Upper lobe of right lung (tissue), 1 donor: ENCODE results near the gene GGT6. TPM values are rescaled to one million over a fixed set of nuclear protein-coding genes. Genes with fewer than 3 reads are reported as not detected.

Source experiments
- ATAC-seq: fragments of 200-7000 bp; cut with Tn5 transposase; one replicate; pipeline ENCODE4 v1.9.1; 2020; ENCODE audit warnings: mild to moderate bottlenecking, moderate library complexity
- DNase-seq: peaks from one replicate; pipeline ENCODE4 v3.0.0-alpha.2; 2020
- H3K27ac ChIP-seq: fragments of 200-600 bp; one replicate; pipeline ENCODE4 v1.8.0; 2022
- H3K27me3 ChIP-seq: fragments of 200-600 bp; one replicate; pipeline ENCODE4 v1.8.0; 2022; ENCODE audit warnings: mild to moderate bottlenecking
- H3K36me3 ChIP-seq: fragments of 200-600 bp; one replicate; pipeline ENCODE4 v1.8.0; 2022
- H3K4me1 ChIP-seq: fragments of 200-600 bp; one replicate; pipeline ENCODE4 v1.8.0; 2022
- H3K4me3 ChIP-seq: fragments of 200-600 bp; one replicate; pipeline ENCODE4 v1.8.0; 2022; ENCODE audit warnings: mild to moderate bottlenecking
- H3K9me3 ChIP-seq: fragments of 200-600 bp; one replicate; pipeline ENCODE4 v1.8.0; 2022
- CTCF ChIP-seq: fragments of 200-600 bp; IDR thresholded peaks from one replicate; pipeline ENCODE4 v1.8.0; 2022; ENCODE audit warnings: antibody characterized with exemption
- intact Hi-C: fragments of 100-400 bp; cut with DNase I; formaldehyde crosslinking; loops from one replicate; pipeline ENCODE4 v1.11.0; 2022
- total RNA-seq: library from RNA; stranded (reverse); fragmentation: NEBNext Ultra II Directional; extraction: Animal tissue kit (Norgen Biotek cat#: 25700); gene quantifications from one replicate; pipeline ENCODE4 v1.2.1, GENCODE V29; 2021
- donor health status: DM: no; HTN: yes; CAD: no; lungs with severe emphysema.

GGT6 gene
- total RNA-seq, 1 donor from 2014 or later, result 5.6 TPM

GRCh38 chr17:4543557-4544026 lies 16.8 kb downstream of the GGT6 start:
- ATAC-seq, result no peak
- peaks cover 81% of the 10 kb centered on the region for H3K36me3 ChIP-seq
- intact Hi-C loops, result loop anchor here (10.0 kb wide), 1 partner anchor 119 kb away; no protein-coding TSS in a partner anchor
- H3K9me3 ChIP-seq, result no peaks in the 10 kb centered on the region
- TF ChIP-seq CTCF, result no peak
- no peak for DNase-seq
- H3K4me3 ChIP-seq, result no peak overlapping the region
- H3K27ac ChIP-seq, result no peak overlapping the region
- peaks cover 8% of the 10 kb centered on the region for H3K4me1 ChIP-seq
- H3K27me3 ChIP-seq, result no peaks in the 10 kb centered on the region

- ATAC-seq (no peak), DNase-seq (no peak)
- H3K27me3 ChIP-seq, result no peaks in the 10 kb centered on the region
- peaks cover 80% of the 10 kb centered on the region for H3K36me3 ChIP-seq
- H3K27ac ChIP-seq, result no peak overlapping the region
- TF ChIP-seq CTCF, result no peak
- intact Hi-C loops, result loop anchor here (10.0 kb wide), 1 partner anchor 118 kb away; no protein-coding TSS in a partner anchor
- no peak overlapping the region for H3K4me3 ChIP-seq
- peaks cover 8% of the 10 kb centered on the region for H3K4me1 ChIP-seq
- no peaks in the 10 kb centered on the region for H3K9me3 ChIP-seq
Measured at GRCh38 chr17:4542726-4543191, 17.6 kb downstream of the GGT6 start.

GRCh38 chr17:4542003-4542725 lies 18.2 kb downstream of the GGT6 start:
- H3K4me3 ChIP-seq, result no peak overlapping the region
- ATAC-seq, result no peak
- peaks cover 74% of the 10 kb centered on the region for H3K36me3 ChIP-seq
- H3K9me3 ChIP-seq, result no peaks in the 10 kb centered on the region
- H3K4me1 ChIP-seq, result peaks cover 10% of the 10 kb centered on the region
- intact Hi-C loops, result loop anchor here (10.0 kb wide), 1 partner anchor 117 kb away; no protein-coding TSS in a partner anchor
- no peaks in the 10 kb centered on the region for H3K27me3 ChIP-seq
- no peak for TF ChIP-seq CTCF
- DNase-seq, result no peak
- H3K27ac ChIP-seq, result no peak overlapping the region

GRCh38 chr17:4541328-4542002 lies 18.9 kb downstream of the GGT6 start:
- peaks cover 17% of the 10 kb centered on the region for H3K4me1 ChIP-seq
- ATAC-seq (no peak), DNase-seq (no peak)
- no peak for TF ChIP-seq CTCF
- H3K9me3 ChIP-seq, result no peaks in the 10 kb centered on the region
- intact Hi-C loops, result loop anchor here (10.0 kb wide), 1 partner anchor 117 kb away; no protein-coding TSS in a partner anchor
- H3K4me3 ChIP-seq, result no peak overlapping the region
- peaks cover 67% of the 10 kb centered on the region for H3K36me3 ChIP-seq
- H3K27me3 ChIP-seq, result no peaks in the 10 kb centered on the region
- H3K27ac ChIP-seq, result peak overlapping the region; percentile 0

GRCh38 chr17:4540687-4541327 lies 19.6 kb downstream of the GGT6 start:
- Histone ChIP-seq H3K27ac (peak overlapping the region; percentile 17), H3K4me1 (peaks cover 20% of the 10 kb centered on the region), H3K4me3 (no peak overlapping the region), H3K9me3 (no peaks in the 10 kb centered on the region), H3K27me3 (no peaks in the 10 kb centered on the region), H3K36me3 (peaks cover 63% of the 10 kb centered on the region)
- ATAC-seq (peak; percentile 25), DNase-seq (no peak)
- no peak for TF ChIP-seq CTCF
- intact Hi-C loops, result loop anchor here (10.0 kb wide), 1 partner anchor 116 kb away; no protein-coding TSS in a partner anchor
